Occipital lobe (tissue), 2 donors: Measurements from ENCODE around the gene SPATA2. TPM values are rescaled to one million over a fixed set of nuclear protein-coding genes. Genes with fewer than 3 reads are reported as not detected.
"Not testable (repeated sequence)": the region's sequence is repeated elsewhere in the genome, so short reads cannot be mapped to it uniquely, and the experiment has no call there.

Source experiments
- DNase-seq: peaks from one replicate; lab custom pipeline; 2025; lab: John Stamatoyannopoulos, UW
- total RNA-seq: library from RNA; depleted of rRNA; stranded (reverse); fragments of >200 nt; gene quantifications from one replicate; pipeline ENCODE4 v1.2.3, GENCODE V29; 2014

Gene SPATA2
- total RNA-seq = 2.7 TPM

DNA sequence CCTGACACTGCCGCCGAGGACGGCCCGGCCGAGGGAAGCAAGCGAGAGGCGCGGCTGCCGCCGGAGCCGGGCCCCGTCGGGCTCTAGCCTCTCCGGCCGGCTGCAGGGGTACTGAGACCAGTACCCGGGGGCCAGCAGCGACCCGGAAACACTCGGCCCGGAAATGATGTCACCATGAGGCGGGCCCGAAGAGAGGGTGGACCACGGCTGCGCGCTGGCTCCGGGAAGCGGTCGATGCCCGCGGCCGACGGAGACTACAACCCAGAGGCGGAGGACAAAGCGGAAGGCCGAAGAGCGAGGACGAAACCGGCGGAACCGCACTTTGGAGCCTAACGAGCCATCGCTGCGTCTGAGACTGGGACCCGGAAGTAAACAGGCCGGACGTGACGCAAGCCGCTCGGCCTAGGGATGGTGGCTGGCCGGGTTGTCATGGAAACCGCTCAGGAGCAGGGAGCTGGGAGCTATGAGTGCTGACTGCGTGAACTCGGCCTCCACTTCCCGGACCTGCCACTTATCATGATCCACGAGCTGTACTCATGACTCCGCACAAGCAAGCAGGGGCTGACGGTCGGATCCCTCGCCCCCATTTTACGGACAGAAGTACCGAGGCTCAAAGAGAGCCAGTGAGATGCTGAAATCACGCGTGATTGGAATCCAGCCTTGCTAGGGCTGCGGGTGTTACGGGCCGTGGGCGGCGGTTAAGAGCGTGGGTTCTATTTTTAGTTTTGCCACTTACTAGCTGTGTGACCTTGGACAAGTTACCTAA lies at the start of gene SPATA2:
SPATA2 (minus strand) TSS at position 150 of the 766 bp plus-strand sequence. CDS start 7,039 bp downstream, outside the sequence.
- DNase-seq = peak; percentile 87

- DNase-seq = no peak
Measured at GRCh38 chr20:49961413-49961812, 46.1 kb upstream of the SPATA2 start.

DNA sequence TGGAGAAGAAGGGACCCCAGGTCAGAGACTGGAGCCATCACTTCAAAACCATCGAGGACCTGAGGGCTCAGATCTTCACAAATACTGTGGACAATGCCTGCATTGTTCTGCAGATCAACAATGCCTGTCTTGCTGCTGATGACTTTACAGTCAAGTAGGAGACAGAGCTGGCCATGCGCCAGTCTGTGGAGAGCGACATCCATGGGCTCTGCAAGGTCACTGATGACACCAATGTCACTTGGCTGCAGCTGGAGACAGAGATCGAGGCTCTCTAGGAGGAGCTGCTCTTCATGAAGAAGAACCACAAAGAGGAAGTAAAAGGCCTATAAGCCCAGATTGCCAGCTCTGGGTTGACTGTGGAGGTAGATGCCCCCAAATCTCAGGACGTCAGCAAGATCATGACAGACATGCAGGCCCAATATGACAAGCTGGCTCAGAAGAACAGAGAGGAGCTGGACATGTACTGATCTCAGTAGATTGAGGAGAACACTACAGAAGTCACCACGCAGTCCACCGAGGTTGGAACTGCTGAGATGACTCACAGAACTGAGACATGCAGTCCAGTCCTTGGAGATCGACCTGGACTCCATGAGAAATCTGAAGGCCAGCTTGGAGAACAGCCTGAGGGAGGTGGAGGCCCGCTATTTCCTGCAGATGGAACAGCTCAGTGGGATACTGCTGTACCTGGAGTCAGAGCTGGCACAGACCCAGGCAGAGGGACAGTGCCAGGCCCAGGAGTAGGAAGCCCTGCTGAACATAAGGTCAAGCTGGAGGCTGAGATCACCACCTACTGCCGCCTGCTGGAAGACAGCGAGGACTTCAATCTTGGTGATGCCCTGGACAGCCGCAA lies 42.0 kb upstream of the SPATA2 start:
- DNase-seq = peak; percentile 44

GRCh38 chr20:49956689-49957088 lies 41.4 kb upstream of the SPATA2 start:
- no peak for DNase-seq

GRCh38 chr20:49955830-49956396 lies 40.6 kb upstream of the SPATA2 start:
- not testable (repeated sequence) for DNase-seq

- DNase-seq = no peak
Measured at GRCh38 chr20:49955167-49955566, 39.8 kb upstream of the SPATA2 start.

DNA sequence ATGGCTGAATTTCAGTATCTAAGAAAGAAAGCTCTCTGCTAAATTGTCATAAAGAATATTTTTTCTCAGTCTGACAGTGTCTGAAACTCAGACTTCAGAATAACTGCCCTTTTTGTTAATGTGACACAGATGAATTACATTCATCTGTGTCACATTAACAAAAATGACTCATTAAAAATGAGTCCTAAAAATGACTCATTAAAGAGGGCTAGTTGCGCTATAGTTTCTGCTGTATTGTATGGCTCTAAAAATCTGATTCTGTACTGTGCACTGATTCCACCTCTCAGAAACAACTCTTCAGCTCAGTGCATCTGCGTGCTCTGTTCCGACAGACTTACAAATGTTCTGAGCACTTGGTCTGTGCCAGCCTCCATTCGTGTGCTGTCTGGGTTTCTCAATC lies 35.8 kb upstream of the SPATA2 start:
- no peak for DNase-seq

DNA sequence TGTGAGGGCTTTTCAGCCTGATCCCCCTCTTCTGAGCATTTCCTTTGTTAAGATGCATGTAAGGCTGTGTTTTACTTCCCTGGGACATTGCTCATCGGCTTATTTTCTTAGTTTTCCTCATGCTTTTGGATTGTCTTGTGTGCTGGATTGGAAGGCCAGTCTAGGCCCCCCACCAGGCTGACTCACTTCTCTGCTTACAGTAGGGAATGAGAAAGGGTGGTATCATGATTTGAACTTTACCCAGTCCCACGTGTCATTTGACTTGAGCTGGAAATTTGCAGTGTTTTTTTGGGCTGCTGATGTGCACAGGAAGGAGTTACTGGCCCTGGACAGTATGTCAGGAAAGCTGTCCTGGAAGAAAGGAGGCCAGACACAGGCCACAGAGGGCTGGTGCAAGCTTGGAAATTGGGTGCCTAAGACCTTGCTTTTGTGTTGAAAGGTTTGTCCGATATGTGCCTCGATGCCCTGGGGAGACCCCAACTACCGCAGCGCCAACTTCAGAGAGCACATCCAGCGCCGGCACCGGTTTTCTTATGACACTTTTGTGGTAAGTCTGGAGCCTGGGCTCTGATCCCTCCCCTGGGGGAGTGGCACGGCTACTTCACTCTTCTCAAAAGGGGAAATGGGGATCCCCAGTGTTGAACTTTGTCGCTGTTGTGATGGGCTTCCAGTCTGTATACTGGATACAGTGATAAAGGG lies 33.6 kb upstream of the SPATA2 start:
- DNase-seq = no peak

- no peak for DNase-seq
Measured at GRCh38 chr20:49948178-49948577, 32.8 kb upstream of the SPATA2 start.

DNA sequence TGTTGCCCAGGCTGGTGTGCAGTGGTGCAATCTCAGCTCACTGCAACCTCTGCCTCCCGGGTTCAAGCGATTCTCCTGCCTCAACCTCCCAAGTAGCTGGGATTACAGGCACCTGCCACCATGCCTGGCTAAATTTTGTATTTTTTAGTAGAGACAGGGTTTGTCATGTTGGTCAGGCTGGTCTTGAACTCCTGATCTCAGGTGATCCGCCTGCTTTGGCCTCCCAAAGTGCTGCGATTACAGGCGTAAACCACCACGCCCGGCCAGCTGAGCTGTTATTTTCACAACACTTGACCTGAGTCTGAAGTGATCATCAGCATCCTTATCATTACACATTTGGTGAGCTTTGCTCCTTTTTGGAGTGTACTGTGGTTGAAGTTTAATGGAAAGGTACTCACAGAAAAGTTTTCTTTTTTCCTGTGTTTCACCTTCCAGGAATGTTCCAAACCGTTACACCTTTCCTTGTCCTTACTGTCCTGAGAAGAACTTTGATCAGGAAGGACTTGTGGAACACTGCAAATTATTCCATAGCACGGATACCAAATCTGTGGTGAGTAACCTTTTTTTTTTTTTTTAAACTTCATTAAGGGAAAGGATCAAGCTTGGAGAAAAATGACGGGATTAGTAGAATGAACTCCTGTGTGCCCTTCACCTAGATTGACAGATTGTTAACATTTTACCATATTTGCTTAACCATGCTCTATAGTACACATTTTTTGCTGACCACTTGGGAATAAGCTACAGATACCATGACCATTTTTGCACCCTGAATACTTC lies 30.6 kb upstream of the SPATA2 start:
- DNase-seq = no peak

- no peak for DNase-seq
Measured at GRCh38 chr20:49945306-49945700, 30.0 kb upstream of the SPATA2 start.

DNA sequence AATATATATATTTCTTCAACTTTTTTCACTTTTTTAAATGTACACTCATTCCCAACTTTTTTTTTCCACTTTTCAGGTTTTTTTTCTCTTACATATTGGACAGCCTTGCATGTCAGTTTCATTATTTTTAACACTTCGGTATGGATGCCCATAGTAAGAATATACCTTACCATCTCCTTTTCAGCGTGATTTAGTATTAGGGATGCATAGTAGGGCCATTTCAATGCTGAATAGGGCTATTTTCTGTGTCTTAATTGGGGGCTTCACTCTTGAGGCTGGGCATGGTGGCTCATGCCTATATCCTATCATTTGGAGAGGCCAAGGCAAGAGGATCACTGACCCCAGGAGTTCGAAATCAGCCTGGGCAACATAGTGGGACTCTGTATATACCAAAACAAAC lies 27.6 kb upstream of the SPATA2 start:
- no peak for DNase-seq

- no peak for DNase-seq
Measured at GRCh38 chr20:49942303-49942702, 27.0 kb upstream of the SPATA2 start.

- no peak for DNase-seq
Measured at GRCh38 chr20:49941456-49941855, 26.1 kb upstream of the SPATA2 start.

- DNase-seq = peak; percentile 16
Measured at GRCh38 chr20:49938173-49939163, 23.1 kb upstream of the SPATA2 start.

DNA sequence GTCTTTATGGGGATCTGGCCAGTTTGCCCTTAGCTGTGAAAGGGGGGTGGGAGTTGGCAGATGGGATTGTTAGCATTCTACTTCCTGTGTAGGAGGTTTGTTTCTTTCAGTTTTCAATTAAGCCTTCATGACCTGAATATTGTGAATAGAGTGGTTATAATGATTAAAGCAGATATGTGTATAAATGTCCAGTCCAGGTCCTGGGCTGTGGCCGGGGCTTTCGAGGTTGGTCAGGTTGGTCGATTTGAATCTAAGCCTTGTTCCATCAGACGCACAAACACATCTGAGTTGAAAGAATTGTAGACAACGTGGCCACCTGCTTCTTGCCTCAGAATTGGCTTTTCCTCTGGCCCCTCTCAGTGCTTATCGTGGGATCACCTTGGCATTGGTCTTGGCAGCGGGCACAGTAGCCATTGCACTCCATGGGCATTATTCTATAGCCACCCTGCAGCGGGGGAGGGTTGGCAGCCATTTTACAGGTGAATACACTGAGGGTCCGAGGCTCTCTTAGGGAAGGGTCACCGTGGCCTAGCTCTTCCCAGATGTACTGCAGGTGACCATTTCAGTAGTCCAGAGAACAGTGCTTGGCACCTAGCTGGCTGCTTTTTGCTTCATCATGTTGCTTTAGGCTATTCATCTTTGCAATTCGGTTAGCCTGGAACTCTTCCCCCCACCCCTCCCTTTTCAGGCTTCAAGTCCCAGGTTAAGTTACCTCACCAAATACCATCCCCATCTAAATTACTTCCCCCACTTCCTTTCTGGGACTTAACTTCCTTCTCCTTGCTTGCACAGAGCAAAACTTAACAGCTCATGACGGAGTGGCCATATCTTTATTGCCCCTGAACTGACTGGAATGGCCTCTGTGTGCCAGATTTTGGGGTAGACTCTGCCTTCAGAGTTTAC lies 21.9 kb upstream of the SPATA2 start:
- no peak for DNase-seq

GRCh38 chr20:49936153-49937026 lies 21.1 kb upstream of the SPATA2 start, which contains the start of gene RNF114:
TSS of gene RNF114 (plus strand) at chr20:49936397. CDS start at chr20:49936413, 16 bp downstream.
- DNase-seq = peak; percentile 85
